CD4-positive, alpha-beta T cell (primary cell): Measurements from ENCODE around the gene ZGRF1. TPM values are rescaled to one million over a fixed set of nuclear protein-coding genes. Genes with fewer than 3 reads are reported as not detected.

Experiments used
- ATAC-seq: fragments of 200-7000 bp; cut with Tn5 transposase; one replicate; pipeline ENCODE4 v1.10.0; 2022; ENCODE audit warnings: mild to moderate bottlenecking; ENCODE audit not compliant: poor library complexity
- CTCF ChIA-PET: fragments of 350-600 bp; sonication (Branson Sonifier 250); formaldehyde crosslinking; loops from one replicate; lab custom pipeline; 2021; ENCODE audit warnings: antibody characterized with exemption, inconsistent platforms; lab: Charles Lee
- POLR2A ChIA-PET: fragments of 350-600 bp; sonication (Branson Sonifier 250); formaldehyde crosslinking; loops from one replicate; lab custom pipeline; 2021; ENCODE audit warnings: antibody characterized with exemption, inconsistent platforms; lab: Charles Lee
- DNase-seq, 14 experiments: peaks; one replicate each; pipeline ENCODE4 v3.0.0-alpha.2; 2013 to 2020; ENCODE audit warnings: mixed read lengths in 2 of 14
- H3K27ac ChIP-seq, 2 donors: one replicate each; pipeline versions ENCODE4 v1.5.1 to v1.7.0; 2013; ENCODE audit warnings: low read length in 2 of 2, low read depth in 1 of 2, mild to moderate bottlenecking in 1 of 2
- H3K27me3 ChIP-seq, 2 experiments: 1 replicate in 1 of 2; 2 replicates in 1 of 2; pipeline versions ENCODE4 v1.6.1 to v1.7.0; 2013; ENCODE audit warnings: low read length in 2 of 2, control low read depth in 1 of 2, mild to moderate bottlenecking in 1 of 2, moderate library complexity in 1 of 2; ENCODE audit not compliant: insufficient read depth in 2 of 2, control insufficient read depth in 1 of 2
- H3K36me3 ChIP-seq: one replicate; pipeline ENCODE4 v1.6.1; 2013; ENCODE audit warnings: low read length, control low read depth; ENCODE audit not compliant: insufficient read depth
- H3K4me1 ChIP-seq: one replicate; pipeline ENCODE4 v1.6.1; 2013; ENCODE audit warnings: low read length, control low read depth; ENCODE audit not compliant: insufficient read depth
- H3K4me3 ChIP-seq: one replicate; pipeline ENCODE4 v1.5.1; 2013; ENCODE audit warnings: mild to moderate bottlenecking, low read length, moderate library complexity
- H3K9me3 ChIP-seq, 2 experiments: 1 replicate in 1 of 2; 2 replicates in 1 of 2; pipeline versions ENCODE4 v1.6.1 to v1.7.0; 2013; ENCODE audit warnings: low read length in 2 of 2, mild to moderate bottlenecking in 2 of 2, control low read depth in 1 of 2, moderate library complexity in 1 of 2; ENCODE audit not compliant: control insufficient read depth in 1 of 2, insufficient read depth in 1 of 2
- H3K27ac Mint-ChIP-seq: one replicate; pipeline ENCODE4 v1.8.0; 2020; ENCODE audit warnings: mixed read lengths
- H3K27me3 Mint-ChIP-seq: one replicate; pipeline ENCODE4 v1.8.0; 2021; ENCODE audit warnings: mixed read lengths
- H3K36me3 Mint-ChIP-seq: one replicate; pipeline ENCODE4 v1.8.0; 2021; ENCODE audit warnings: low read depth, mixed read lengths
- H3K4me1 Mint-ChIP-seq: one replicate; pipeline ENCODE4 v1.8.0; 2021; ENCODE audit warnings: low read depth, mixed read lengths
- H3K4me3 Mint-ChIP-seq: one replicate; pipeline ENCODE4 v1.8.0; 2020; ENCODE audit warnings: mild to moderate bottlenecking, mixed read lengths
- H3K9me3 Mint-ChIP-seq: one replicate; pipeline ENCODE4 v1.8.0; 2020; ENCODE audit warnings: mixed read lengths
- intact Hi-C, 2 experiments: fragments of 100-400 bp; cut with DNase I in 1 of 2; cut with micrococcal nuclease in 1 of 2; formaldehyde crosslinking; loops; one replicate each; pipeline versions ENCODE4 v1.15.1 to v1.9.0; 2023 to 2025; cut with DNase I, micrococcal nuclease
- total RNA-seq, 174 experiments: library from RNA in 2 of 174; stranded (reverse) in 2 of 174; gene quantifications; one replicate each; pipeline ENCODE4 v1.2.3 and lab custom pipeline; 2021 to 2026
- TF ChIP-seq, protein P1 (sequence below): fragments of 200-600 bp; IDR thresholded peaks from one replicate; pipeline ENCODE4 v1.8.0; 2022; ENCODE audit warnings: antibody characterized with exemption, mild to moderate bottlenecking

Gene ZGRF1
- total RNA-seq, 2 experiments from 2014 or later = 11.3 to 11.7 TPM

DNA sequence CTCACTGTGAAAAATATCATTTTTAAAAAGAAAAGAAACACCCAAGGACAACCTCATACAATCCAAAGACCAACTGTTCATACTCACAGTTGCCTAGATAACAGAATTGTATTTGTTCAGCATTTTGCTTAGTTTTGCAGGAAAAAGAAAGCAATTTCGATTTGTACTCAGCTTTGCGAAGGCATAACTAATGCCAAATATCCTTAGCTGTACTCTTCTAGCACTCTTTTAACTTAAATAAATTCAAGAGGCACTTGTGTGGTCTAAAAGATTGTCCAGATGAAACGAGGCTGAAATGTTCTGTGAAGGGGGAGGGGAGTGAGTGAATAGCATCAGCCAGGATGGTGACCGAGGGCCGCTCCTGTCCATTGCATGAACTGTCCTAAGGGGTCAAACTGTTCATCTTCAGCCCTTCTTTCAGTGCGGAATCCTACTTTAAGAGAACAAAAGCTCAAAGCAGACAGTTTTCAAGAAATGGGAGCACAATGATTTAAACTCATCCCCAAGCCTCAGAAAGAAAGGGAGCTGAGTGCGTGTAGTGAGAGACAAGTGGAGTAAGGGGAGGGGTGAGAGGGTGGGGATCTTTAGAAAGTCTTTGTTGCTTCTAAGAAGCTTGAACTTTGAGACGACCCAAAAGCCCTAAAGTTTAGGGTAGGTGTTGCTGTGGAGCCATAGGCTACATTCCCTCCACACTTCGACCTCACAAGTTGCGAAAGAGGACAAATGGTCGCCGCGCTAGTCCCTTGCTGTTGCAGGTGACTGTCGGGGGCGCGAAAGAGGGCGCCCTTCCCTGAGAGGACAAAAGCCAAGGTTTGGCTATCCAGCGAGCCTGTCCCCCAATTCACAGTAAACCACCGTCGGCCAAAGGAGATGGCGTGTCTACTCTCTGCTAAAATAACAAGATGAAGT lies 116.8 kb downstream of the ZGRF1 start:
- Histone ChIP-seq H3K27ac (no peak overlapping the region), H3K36me3 (no peaks in the 10 kb centered on the region), H3K4me1 (peaks cover 60% of the 10 kb centered on the region), H3K27me3 (peaks cover 75 to 89% of the 10 kb centered on the region in 2 experiments), H3K4me3 (no peak overlapping the region), H3K9me3 (peaks cover 9 to 39% of the 10 kb centered on the region in 2 experiments)
- DNase-seq (peak in 1 of 14 experiments; percentile 15), ATAC-seq (no peak)
- peaks cover 88% of the 10 kb centered on the region for H3K4me1 Mint-ChIP-seq
- H3K36me3 Mint-ChIP-seq = no peaks in the 10 kb centered on the region
- H3K4me3 Mint-ChIP-seq = no peak overlapping the region
- H3K27ac Mint-ChIP-seq = no peak overlapping the region
- POLR2A ChIA-PET = interaction anchor here (1.6 kb wide), 1 partner anchor 234 kb away, joined by 3 read pairs; the partner anchor contains the start of gene TIFA
- peaks cover 96% of the 10 kb centered on the region for H3K27me3 Mint-ChIP-seq
- TF ChIP-seq, protein P1, sequence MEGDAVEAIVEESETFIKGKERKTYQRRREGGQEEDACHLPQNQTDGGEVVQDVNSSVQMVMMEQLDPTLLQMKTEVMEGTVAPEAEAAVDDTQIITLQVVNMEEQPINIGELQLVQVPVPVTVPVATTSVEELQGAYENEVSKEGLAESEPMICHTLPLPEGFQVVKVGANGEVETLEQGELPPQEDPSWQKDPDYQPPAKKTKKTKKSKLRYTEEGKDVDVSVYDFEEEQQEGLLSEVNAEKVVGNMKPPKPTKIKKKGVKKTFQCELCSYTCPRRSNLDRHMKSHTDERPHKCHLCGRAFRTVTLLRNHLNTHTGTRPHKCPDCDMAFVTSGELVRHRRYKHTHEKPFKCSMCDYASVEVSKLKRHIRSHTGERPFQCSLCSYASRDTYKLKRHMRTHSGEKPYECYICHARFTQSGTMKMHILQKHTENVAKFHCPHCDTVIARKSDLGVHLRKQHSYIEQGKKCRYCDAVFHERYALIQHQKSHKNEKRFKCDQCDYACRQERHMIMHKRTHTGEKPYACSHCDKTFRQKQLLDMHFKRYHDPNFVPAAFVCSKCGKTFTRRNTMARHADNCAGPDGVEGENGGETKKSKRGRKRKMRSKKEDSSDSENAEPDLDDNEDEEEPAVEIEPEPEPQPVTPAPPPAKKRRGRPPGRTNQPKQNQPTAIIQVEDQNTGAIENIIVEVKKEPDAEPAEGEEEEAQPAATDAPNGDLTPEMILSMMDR = no peak
- intact Hi-C loops = loop anchor here (5.0 kb wide), 2 partner anchors 117 to 288 kb away; partner anchors contain the start of genes AP1AR (in 2 of the 2), LARP7 (in 1 of the 2) and ZGRF1 (in 1 of the 2)
- H3K9me3 Mint-ChIP-seq = peaks cover 6% of the 10 kb centered on the region
- CTCF ChIA-PET = interaction anchor here (0.8 kb wide), 1 partner anchor 10 kb away, joined by 3 read pairs; no protein-coding TSS in a partner anchor

DNA sequence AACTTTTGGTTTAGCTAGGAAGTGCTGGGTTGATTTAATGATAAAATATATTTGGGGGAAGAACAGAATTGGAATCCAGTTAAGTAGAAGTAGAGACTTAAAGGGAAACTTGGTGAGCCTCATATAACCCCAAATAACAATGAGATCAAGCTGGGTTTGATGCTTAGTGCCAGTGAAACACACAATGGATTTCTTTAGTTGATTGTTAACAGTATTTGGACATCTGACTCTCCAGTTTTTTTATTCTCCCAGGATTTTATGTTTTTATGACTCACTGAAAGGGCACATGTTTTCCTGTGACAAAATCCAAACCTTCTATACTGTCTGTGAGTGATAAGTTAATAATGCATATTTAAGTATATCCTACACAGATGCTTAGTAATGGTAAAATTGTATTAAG lies 118.0 kb downstream of the ZGRF1 start:
- ChIA-PET CTCF (interaction anchor here (1.0 kb wide), 1 partner anchor 16 kb away, joined by 4 read pairs; no protein-coding TSS in a partner anchor), POLR2A (no interaction called here)
- peaks cover 6% of the 10 kb centered on the region for H3K9me3 Mint-ChIP-seq
- Histone ChIP-seq H3K9me3 (peaks cover 9 to 46% of the 10 kb centered on the region in 2 experiments), H3K27ac (no peak overlapping the region), H3K36me3 (no peaks in the 10 kb centered on the region), H3K27me3 (peaks cover 83 to 96% of the 10 kb centered on the region in 2 experiments), H3K4me1 (peaks cover 64% of the 10 kb centered on the region), H3K4me3 (no peak overlapping the region)
- intact Hi-C loops = no loop called here
- H3K4me1 Mint-ChIP-seq = peaks cover 90% of the 10 kb centered on the region
- peak overlapping the region; percentile 9 for H3K4me3 Mint-ChIP-seq
- ATAC-seq (no peak), DNase-seq (no peak)
- H3K27ac Mint-ChIP-seq = no peak overlapping the region
- no peaks in the 10 kb centered on the region for H3K36me3 Mint-ChIP-seq
- peaks cover 100% of the 10 kb centered on the region for H3K27me3 Mint-ChIP-seq
- TF ChIP-seq, protein P1 = no peak

DNA sequence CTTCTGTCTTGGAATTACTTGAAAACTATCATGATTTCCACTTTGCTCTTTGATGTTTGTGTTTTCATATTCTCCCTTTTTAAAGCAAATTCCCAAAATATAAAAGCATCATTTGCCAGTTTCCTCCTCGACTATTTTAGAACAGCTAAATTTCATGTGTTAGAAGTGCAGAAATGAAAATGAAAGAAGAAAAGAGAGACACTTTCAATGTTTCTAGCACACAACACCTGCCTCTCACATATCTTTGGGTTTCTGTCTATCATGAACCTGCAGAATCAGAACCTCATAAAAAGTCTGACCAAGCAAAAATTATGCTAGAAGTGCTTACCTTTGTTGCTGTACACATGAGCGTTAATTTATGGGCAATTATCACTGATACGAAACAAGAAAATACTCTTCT lies 118.8 kb downstream of the ZGRF1 start:
- DNase-seq (no peak), ATAC-seq (no peak)
- Histone ChIP-seq H3K27me3 (peaks cover 84 to 98% of the 10 kb centered on the region in 2 experiments), H3K27ac (no peak overlapping the region), H3K9me3 (peaks cover 9 to 42% of the 10 kb centered on the region in 2 experiments), H3K4me1 (peaks cover 56% of the 10 kb centered on the region), H3K4me3 (no peak overlapping the region), H3K36me3 (no peaks in the 10 kb centered on the region)
- no peaks in the 10 kb centered on the region for H3K36me3 Mint-ChIP-seq
- intact Hi-C loops = no loop called here
- peaks cover 83% of the 10 kb centered on the region for H3K4me1 Mint-ChIP-seq
- POLR2A ChIA-PET = interaction anchor here (2.4 kb wide), 1 partner anchor 232 kb away, joined by 5 read pairs; the partner anchor contains the start of gene TIFA
- no peak overlapping the region for H3K27ac Mint-ChIP-seq
- CTCF ChIA-PET = interaction anchor here (1.0 kb wide), 1 partner anchor 15 kb away, joined by 4 read pairs; no protein-coding TSS in a partner anchor
- peaks cover 100% of the 10 kb centered on the region for H3K27me3 Mint-ChIP-seq
- TF ChIP-seq, protein P1 = no peak
- H3K9me3 Mint-ChIP-seq = peaks cover 6% of the 10 kb centered on the region
- peak overlapping the region; percentile 52 for H3K4me3 Mint-ChIP-seq
